HG03064 (cell line): ENCODE results near the gene RASSF3.
"Not testable (repeated sequence)": the region's sequence is repeated elsewhere in the genome, so short reads cannot be mapped to it uniquely, and the experiment has no call there.

Experiments
- ATAC-seq: cut with Tn5 transposase; IDR thresholded peaks from one replicate; pipeline ENCODE4 v1.9.1; 2021; ENCODE audit warnings: low read depth; ENCODE audit not compliant: unreplicated experiment

The RASSF3 gene

DNA sequence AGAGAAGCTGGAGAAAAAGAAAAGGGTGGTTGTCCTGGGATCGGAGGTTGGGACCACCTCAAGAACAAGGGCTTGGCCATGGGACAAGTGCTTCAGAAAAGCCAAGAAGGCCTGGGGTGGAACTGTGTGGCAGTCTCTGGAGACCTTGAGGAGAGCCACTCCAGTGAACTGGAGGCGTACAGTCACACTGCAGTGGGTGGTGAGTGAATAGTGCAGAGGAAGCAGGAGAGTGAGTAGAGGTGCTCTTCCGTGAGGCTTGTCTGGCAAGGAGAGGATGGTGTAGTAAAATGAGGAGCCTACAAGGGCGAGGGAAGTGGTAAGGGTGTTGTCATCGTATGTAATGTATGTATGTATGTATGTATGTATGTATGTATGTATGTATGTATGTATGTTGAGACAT is 20.9 kb downstream of the RASSF3 start:
- no peak for ATAC-seq

DNA sequence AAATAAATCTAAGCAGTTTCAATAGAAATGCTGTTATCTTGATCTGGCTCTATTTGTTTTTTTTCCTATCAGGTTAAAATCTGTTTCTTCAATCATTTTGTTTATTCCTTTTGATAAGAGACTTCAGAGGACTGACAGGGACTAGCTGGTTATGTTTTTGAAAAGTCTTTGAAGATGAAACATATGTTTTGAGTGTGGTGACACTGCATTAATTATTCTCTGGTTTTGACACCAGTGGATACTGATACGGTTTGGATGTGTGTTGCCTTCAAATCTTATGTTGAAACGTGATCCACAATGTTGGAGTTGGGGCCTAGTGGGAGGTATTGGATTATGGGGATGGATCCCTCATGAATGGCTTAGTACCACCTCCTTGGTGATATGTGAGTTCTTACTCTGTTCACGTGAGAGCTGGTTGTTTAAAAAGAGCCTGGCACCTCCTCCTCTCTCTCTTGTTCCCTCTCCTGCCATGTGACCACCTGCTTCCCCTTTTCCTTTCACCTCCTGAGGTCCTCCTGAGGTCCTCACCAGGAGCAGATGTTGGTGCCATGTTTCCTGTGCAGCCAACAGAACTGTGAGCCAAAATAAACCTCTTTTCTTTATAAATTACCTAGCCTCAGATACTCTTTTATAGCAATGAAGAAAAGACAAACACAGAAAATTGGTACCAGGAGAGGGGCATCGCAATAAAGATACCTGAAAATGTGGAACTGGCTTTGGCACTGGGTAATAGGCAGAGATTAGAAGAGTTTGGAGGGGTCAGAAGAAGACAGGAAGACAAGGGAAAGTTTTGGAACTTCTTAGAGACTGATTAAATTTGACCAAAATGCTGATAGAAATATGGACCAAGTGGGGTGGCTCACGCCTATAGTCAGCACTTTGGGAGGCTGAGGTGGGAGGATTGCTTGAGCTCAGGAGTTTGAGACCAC is 23.0 kb downstream of the RASSF3 start:
- no peak for ATAC-seq

DNA sequence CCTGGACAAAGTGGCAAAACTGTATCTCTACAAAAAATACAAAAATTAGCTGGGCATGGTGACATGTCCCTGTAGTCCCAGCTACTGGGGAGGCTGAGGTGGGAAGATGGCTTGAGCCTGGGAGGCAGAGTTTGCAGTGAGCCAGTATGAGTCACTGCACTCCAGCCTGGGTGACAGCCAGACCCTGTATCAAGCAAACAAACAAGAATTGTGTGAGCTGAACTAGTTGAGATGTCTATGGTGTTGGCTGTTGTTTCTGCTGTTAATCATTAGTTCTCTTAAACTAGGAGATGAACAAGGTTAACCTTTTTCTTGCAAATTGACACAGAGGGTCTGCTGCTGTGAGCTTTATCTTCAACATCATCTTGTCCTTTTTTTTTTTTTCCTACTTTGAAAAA is 23.6 kb downstream of the RASSF3 start:
- ATAC-seq, result no peak

DNA sequence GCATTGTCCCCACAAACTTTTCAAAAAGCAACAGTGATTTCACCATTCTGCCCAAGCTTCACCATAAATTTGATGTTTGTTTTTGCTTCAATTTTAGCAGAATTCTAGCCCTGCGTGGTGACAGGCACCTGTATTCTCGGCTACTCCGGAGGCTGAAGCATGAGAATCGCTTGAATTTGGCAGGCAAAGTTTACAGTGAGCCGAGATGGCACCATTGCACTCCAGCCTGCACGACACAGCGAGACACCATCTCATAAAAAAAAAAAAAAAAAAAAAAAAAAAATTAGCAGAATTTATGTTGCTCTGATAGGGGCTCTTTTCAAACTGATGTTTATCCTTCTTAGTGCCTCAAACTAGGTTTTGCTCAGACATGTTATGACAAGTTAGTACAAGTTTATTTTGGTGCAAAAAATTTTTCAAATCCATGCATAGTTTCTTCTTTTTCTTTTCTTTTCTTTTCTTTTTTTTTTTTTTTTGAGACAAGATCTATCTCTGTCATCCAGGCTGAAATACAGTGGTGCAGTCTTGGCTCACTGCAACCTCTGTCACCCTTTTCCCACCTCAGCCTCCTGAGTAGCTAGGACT is 24.3 kb downstream of the RASSF3 start:
- ATAC-seq, result no peak

DNA sequence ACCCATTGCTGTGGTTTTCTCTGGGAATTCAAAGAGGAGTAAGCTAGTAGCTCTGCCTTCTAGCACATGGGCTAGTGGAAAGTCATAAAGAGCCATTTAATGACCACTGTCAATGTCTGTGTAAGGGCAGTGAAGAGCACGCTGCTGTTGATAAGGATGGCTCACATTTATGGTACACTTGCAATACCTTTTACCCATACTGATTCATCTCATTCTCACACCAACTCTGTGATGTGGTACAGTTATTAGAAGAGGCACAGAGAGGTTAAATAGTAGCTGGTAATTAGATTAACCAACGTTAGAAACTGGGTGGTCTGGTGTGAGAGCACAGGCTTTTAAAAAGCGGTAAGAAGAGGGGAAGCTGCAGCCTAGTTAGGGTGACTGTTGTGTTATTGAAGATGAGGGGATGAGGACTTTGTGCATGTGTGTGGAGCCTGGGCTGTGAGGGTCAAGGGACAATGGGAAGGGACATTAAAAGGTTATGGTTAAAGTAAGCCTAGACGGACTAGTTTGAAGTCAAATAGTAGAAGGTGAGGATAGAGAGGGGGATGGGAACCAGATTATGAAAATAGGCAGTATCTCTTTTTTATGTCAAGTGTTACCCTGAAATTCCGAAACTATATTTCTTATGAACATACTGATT is 25.2 kb downstream of the RASSF3 start:
- ATAC-seq, result no peak

DNA sequence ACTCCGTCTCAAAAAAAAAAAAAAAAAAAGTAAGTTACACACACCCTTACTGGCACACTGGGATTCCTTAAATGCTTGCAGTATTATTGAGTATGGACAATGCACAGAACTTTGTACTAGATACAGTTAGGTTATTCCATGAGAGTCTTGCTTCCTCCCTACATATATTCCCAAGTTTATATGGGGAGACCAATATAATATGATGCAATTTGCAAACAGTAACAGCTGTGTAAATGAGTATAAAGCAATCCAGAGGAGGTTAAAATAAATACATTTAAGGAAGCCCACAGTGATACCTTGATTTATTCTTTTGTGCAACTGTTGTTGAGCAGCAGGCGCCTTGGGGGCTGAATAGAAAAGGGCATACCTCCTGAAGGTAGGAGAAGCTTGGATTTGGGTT is 26.6 kb downstream of the RASSF3 start:
- no peak for ATAC-seq

DNA sequence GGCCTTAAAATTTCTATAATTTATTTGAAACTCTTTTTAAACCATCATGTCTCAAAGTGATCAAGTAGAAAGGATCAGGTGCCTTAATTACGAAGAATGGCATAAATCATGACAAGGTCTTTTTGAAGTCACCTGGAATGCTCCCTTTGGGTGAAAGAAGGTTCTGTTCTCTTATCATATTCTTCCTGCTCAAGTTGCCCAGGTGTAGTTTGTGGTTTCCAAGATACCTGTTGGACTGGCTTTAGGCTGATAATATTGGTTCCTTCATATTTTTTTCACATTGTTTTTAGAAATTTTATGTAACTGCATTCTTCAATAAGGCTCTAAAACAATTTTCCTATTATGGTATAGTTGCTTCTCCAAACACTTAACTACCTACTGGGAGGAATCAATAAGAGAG is 29.2 kb downstream of the RASSF3 start:
- ATAC-seq, result no peak

DNA sequence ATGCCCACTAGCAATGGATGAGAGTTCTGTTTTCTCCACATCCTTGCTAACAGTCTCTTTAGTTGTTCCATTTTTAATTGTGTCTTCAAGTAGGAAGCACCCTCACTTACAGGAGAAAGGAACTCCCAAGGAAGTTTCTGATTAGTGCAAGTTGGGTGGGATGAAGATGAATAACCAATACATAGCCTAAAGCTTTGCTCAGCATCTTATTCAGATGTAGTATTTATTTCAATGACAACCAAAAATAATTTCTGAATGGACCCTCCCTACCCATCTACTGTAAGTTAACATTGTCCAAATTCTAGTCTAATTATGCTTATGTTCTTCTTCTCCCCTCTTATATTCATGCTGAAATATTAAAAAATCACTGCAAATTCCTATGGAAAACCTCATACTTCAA is 36.0 kb downstream of the RASSF3 start:
- no peak for ATAC-seq

DNA sequence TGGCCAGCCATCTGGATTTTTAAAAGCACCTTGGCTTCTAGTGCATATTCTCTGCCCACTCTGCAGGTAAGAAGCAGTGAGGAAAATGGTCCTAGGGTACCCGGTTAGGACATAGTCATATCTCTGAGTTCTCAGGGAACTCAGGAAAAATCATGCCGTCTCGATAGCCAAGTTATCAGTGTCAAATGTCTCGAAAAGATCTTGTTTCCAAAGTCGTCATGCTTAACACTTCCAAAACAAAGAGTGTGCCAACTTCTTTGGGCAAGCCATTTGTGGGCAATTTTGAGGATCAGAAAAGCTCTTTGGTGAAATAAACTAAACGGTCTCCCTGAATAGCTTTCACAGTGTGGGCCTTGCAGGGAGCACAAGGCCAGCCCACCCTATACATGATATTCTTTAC is 39.2 kb downstream of the RASSF3 start:
- no peak for ATAC-seq

DNA sequence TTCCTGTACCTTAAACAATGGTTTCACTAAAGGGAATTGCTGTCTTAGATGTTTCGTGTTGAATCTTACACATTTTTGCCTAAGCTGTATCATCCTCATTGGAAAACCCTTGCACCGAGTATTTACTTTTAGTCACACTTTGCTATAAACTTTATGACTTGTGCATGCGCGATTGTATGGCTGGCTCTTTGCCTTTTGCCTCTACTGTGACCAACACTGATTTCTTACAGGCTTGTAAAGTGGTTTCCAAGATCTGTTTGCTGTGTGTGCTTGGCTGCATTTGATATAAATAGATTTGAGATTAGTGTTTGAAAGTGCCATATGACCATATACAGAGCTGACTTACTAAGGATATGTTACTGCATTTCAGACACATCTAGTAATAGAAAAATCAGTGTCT is 40.5 kb downstream of the RASSF3 start:
- ATAC-seq, result no peak

DNA sequence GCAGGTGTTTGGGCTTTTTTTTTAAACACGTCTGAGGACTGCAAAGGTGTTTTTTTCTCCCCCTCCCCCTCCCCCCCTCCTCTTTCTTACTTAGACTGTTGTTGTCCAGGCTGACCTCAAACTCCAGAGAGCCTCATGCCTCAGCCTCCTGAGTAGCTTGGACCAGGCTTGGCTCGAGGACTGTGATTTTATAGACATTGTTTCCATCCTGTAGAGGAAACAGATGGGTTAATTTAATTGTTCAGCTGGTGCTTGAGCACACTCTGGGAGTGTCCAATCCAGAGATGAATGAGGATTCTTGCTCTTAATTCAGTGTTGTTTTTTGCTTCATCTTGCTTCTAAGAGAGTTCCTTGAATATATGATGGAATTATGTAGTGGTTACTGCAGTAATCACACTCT is 42.1 kb downstream of the RASSF3 start:
- ATAC-seq, result no peak

DNA sequence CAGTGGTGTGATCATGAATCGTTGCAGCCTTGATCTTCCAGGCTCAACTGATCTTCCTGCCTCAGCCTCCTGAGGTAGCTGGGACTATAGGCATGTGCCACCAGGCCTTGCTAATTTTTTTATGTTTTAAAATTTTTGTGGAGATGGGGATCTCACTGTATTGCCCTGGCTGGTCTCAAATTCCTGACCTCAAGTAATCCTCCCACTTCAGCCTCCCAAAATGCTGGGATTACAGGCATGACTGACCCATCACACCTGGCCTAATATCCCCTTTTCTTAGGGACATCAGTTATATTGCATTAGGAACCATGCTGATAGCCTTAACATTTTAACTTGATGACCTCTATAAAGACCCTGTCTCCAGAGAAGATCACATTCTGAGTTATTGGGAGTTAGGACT is 42.8 kb downstream of the RASSF3 start:
- no peak for ATAC-seq

DNA sequence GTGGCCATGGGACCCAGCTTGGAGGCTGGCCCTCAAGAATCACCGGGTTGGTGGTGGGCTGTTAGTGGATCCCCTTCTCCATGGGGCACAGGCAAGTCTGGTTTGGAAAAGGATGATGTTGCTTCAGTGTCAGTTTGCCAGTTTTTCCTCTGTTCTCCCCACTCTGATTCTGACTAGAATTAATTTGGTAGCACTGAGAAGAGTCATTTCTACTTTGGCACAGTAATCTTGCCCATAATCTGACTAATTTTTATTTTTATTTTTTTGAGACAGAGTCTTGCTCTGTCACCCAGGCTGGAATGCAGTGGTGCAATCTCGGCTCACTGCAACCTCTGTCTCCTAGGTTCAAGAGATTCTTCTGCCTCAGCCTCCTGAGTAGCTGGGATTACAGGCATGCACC is 43.6 kb downstream of the RASSF3 start:
- not testable (repeated sequence) for ATAC-seq

DNA sequence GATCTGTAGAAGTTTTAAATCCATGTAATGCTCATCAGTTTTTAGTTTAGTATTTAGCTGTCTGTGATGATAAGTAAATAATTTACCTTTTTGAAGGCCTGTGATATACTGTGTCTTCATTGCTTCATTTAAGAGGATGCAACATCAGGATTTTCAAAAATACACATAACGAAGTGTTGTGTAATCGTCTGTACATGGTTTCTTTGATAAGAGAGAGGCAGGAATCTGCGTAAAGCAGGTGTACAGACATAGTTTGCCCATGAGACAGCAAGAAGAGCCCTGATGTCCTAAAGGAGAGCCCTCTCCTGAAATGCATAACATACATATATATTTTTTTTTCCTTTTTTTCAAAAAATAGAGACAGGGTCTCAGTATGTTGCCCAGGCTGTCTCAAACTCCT is 44.8 kb downstream of the RASSF3 start:
- no peak for ATAC-seq

DNA sequence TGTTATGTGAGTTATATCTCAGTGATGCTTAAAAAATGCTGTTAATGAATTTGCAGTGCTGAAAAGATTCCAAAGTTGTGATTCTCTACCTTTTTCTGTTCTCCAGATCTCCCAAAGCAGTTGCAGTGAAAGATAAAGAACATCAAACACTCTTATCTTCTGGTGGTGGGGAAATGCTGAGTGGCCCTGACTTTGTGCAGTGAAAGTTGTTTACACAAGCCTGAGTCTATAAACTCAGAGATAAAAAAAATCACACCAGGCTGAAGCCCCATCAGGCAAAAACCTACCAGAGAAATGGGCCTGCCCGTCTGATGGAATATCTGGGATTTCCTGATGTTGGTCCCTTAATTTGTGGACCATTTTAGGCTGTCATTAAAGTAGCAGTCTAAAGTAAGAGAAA is 46.1 kb downstream of the RASSF3 start:
- ATAC-seq, result no peak

DNA sequence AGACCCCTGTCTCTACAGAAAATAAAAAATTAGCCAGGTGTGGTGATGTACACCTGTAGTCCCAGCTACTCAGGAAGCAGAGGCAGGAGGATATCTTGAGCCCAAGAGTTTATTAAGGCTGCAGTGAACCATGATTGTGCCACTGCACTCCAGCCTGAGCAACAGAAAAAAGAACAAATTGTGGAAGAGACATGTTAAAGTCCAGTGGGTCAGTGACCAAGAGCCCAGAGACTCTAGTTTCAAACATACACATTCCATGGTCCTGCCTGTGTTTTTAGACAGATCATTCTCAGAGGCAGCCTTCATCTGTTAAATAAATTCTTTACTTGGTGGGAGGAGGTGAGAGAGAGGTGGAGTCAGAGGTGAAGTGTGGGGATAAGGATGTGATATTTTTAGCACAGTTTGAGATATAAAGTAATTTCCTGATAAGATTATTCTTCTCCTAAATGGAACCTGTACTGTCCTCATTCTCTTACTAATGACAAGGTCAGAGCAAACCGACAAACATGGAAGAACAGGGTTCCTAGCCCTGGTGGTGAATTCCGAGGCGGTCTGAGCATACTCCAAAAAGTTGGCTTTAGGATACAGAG is 48.7 kb downstream of the RASSF3 start:
- ATAC-seq, result no peak

DNA sequence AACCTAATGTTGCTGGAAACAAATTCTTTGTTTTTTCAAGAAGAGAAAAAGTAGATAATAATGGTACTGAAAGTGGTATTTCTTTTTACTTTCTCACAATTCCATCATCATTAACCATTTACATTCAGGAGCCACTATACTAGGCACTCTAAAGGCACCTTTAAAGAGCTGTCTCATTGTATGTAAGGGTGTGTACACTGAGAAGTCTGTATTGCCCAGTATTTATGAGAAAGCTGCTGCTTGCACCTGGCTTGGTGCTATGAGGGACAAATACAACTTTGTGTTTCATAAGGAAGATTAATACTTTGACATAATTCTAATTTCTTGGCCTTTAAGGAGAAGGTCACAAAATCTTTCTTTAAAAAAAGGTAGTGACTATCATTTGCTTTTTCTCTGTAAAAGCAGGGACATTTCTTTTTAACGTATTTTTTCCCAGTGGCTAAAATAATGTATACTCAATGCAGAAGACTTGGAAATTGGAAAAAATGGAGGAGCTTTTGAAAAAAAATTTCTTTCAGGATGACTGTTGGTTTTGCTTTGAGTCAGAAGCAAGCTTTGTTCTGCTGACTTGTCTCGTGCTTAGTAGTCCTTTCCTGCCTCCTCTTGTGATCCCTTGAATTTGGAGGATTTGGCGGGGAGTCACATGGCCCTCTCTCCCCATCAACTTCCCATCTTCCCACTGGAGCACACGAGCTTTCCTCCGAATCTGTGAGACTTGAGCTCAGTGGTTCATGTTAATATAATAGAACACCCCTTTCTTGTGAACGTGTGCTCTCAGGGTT is 50.1 kb downstream of the RASSF3 start:
- ATAC-seq, result no peak

DNA sequence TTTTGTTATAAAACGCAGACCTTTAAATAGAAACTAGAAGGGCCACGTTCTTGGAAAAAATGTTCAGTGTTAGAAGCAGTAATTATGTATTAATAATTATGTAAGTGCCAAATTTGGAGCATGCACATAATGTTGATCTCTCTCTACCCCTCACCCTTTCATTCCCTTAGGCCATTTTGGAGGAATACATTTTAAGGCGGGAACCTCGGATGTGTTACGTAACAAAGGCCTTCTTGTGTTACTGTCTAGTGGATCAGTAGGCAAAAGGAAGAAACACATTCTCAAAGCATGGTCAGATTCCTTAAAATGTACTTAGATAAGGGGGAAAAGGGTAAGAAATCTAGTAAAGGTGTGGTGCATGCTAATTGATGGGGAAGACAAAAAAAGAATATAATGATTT is 52.7 kb downstream of the RASSF3 start:
- ATAC-seq, result no peak

DNA sequence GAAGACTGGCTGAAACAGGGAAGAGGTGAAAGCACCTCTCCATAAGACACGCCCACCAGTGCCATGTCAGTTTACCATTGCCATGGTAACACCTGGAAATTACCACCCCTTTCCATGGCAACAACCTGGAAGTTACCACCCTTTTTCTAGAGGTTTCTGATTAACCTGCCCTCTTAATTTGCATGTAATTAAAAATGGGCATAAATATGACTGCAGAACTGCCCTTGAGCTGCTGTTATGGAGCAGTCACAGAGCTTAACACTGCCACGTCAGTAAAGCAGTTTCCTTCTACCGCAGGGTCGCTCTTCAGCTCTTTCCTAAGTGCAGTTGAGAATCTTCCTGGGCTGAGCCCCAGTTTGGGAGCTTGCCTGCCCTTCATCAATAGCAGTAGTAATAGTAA is 55.2 kb downstream of the RASSF3 start:
- ATAC-seq, result no peak

DNA sequence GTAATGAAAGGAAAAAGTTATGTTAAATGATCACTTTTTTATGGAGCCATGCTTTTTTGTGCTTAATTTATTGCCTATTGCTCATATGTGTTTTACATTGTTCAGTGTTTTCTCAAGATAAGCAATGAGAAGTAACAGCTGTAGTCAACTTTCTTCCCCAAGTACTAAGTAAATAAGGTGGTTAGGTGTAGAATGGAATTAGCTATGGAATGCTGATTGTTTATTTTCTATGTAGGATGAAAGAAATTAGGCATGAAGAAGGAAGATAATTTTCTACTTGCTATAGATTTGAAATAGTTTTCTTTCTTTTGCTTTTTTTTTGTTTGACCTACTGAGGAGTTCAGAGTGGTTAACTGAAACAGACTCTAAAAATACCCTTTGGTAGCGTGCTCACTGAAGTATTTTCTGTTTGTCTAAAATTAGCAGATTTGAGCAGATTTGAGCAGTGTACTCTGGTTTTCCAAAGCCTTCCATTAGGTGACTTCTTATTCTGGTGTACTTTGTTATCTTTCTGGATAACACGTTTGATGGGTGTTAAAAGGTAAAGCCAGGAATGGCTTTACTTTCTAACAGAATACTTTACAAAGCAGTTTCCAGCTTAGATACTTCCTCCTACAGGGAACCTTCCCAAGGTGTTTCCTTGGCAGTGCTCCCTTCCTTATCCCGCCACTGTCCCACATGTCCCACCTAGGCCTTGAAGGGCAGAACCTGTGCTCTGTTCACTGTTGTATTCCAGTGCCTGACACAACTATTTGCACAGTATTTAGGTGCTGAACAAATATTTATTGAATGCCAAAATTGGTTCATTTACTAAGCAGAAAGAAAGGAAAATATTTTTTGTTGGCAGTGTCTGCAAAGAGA is 56.0 kb downstream of the RASSF3 start:
- ATAC-seq, result peak; percentile 38
